Tibial nerve (tissue), 3 donors: Measurements from ENCODE around the gene SPAG17.

Experiments used
- EP300 ChIP-seq, 2 donors: sonication (generic); formaldehyde crosslinking; IDR thresholded peaks; one replicate each; pipeline ENCODE4 v1.6.1; 2017; ENCODE audit warnings: antibody characterized with exemption in 2 of 2, mild to moderate bottlenecking in 1 of 2
- POLR2A ChIP-seq, 2 donors: fragments of 450-650 bp; IDR thresholded peaks; one replicate each; pipeline ENCODE4 v1.6.1; 2017; ENCODE audit warnings: antibody characterized with exemption in 2 of 2, mild to moderate bottlenecking in 2 of 2, moderate library complexity in 2 of 2

- no peak for TF ChIP-seq EP300 (IDR thresholded peaks at IDR 0.05)
- no peak for TF ChIP-seq POLR2A (IDR thresholded peaks at IDR 0.05)
Measured at GRCh38 chr1:118136187-118136941, 48.7 kb downstream of the SPAG17 start.
